Mesenchymal stem cell (in vitro differentiated cells and primary cell): ENCODE measurements around the gene MLN.

Experiments used
- DNase-seq: peaks from one replicate; pipeline ENCODE4 v3.0.0-alpha.2; 2013
- H2AFZ ChIP-seq: one replicate; pipeline ENCODE4 v1.6.1; 2013; ENCODE audit warnings: low read depth, mild to moderate bottlenecking, control low read depth, inconsistent platforms, low read length, moderate library complexity
- H2AK5ac ChIP-seq: 2 replicates; pipeline ENCODE4 v1.6.1; 2013; ENCODE audit warnings: low read length, moderate library complexity, mild to moderate bottlenecking, inconsistent platforms; ENCODE audit not compliant: severe bottlenecking
- H2BK120ac ChIP-seq: one replicate; pipeline ENCODE4 v1.6.1; 2013; ENCODE audit warnings: low read depth, mild to moderate bottlenecking, inconsistent platforms, low read length, moderate library complexity
- H2BK12ac ChIP-seq, 2 experiments: one replicate each; pipeline ENCODE4 v1.6.1; 2013; ENCODE audit warnings: inconsistent platforms in 2 of 2, low read length in 2 of 2, mild to moderate bottlenecking in 2 of 2, moderate library complexity in 2 of 2, control low read depth in 1 of 2
- H2BK15ac ChIP-seq: one replicate; pipeline ENCODE4 v1.6.1; 2013; ENCODE audit warnings: mild to moderate bottlenecking, low read depth, inconsistent platforms; ENCODE audit not compliant: poor library complexity, severe bottlenecking
- H2BK5ac ChIP-seq: 2 replicates; pipeline ENCODE4 v1.6.1; 2013; ENCODE audit warnings: low read depth, mild to moderate bottlenecking, low read length, control low read depth, inconsistent platforms; ENCODE audit not compliant: poor library complexity, severe bottlenecking
- H3K14ac ChIP-seq, 2 experiments: one replicate each; pipeline ENCODE4 v1.6.1; 2013; ENCODE audit warnings: inconsistent platforms in 2 of 2, low read length in 2 of 2, control low read depth in 1 of 2, mild to moderate bottlenecking in 1 of 2, moderate library complexity in 1 of 2
- H3K18ac ChIP-seq, 2 experiments: one replicate each; pipeline ENCODE4 v1.6.1; 2013; ENCODE audit warnings: inconsistent platforms in 2 of 2, low read length in 2 of 2, control low read depth in 1 of 2, low read depth in 1 of 2, mild to moderate bottlenecking in 1 of 2
- H3K23ac ChIP-seq, 2 experiments: one replicate each; pipeline ENCODE4 v1.6.1; 2013; ENCODE audit warnings: inconsistent platforms in 2 of 2, low read length in 2 of 2, mild to moderate bottlenecking in 2 of 2, moderate library complexity in 2 of 2, control low read depth in 1 of 2
- H3K27ac ChIP-seq: 2 replicates; pipeline ENCODE4 v1.5.1; 2013; ENCODE audit warnings: mild to moderate bottlenecking, moderate library complexity, low read length, control low read depth, inconsistent platforms; ENCODE audit not compliant: poor library complexity, severe bottlenecking
- H3K27me3 ChIP-seq, 2 experiments: 2 replicates each; pipeline versions ENCODE4 v1.6.1 to v1.7.0; 2013; ENCODE audit warnings: low read length in 2 of 2, mild to moderate bottlenecking in 2 of 2, moderate library complexity in 2 of 2, control low read depth in 1 of 2, inconsistent platforms in 1 of 2; ENCODE audit not compliant: control insufficient read depth in 1 of 2, insufficient read depth in 1 of 2
- H3K36me3 ChIP-seq, 2 experiments: 2 replicates each; pipeline versions ENCODE4 v1.6.1 to v1.7.0; 2013; ENCODE audit warnings: low read length in 2 of 2, control low read depth in 1 of 2, inconsistent platforms in 1 of 2, low read depth in 1 of 2, mild to moderate bottlenecking in 1 of 2; ENCODE audit not compliant: insufficient read depth in 2 of 2, control insufficient read depth in 1 of 2
- H3K4ac ChIP-seq, 2 experiments: one replicate each; pipeline ENCODE4 v1.6.1; 2013; ENCODE audit warnings: inconsistent platforms in 2 of 2, low read length in 2 of 2, mild to moderate bottlenecking in 2 of 2, moderate library complexity in 2 of 2, control low read depth in 1 of 2, low read depth in 1 of 2
- H3K4me1 ChIP-seq: 2 replicates; pipeline ENCODE4 v1.6.1; 2013; ENCODE audit warnings: low read depth, low read length, control low read depth; ENCODE audit not compliant: control insufficient read depth, insufficient read depth
- H3K4me2 ChIP-seq: 2 replicates; pipeline ENCODE4 v1.6.1; 2013; ENCODE audit warnings: low read length, mild to moderate bottlenecking, inconsistent platforms; ENCODE audit not compliant: poor library complexity, severe bottlenecking
- H3K4me3 ChIP-seq, 2 experiments: 2 replicates each; pipeline versions ENCODE4 v1.5.1 to v1.7.0; 2013; ENCODE audit warnings: low read length in 2 of 2, mild to moderate bottlenecking in 2 of 2, control low read depth in 1 of 2, low read depth in 1 of 2; ENCODE audit not compliant: insufficient read depth in 1 of 2
- H3K79me1 ChIP-seq: replicated peaks from 2 replicates; pipeline ENCODE4 v1.6.1; 2013; ENCODE audit warnings: mild to moderate bottlenecking, control low read depth, low read length, inconsistent platforms; ENCODE audit not compliant: poor library complexity, severe bottlenecking
- H3K9ac ChIP-seq: 2 replicates; pipeline ENCODE4 v1.7.0; 2013; ENCODE audit warnings: mild to moderate bottlenecking, low read length, moderate library complexity
- H3K9me3 ChIP-seq: 2 replicates; pipeline ENCODE4 v1.7.0; 2013; ENCODE audit warnings: mild to moderate bottlenecking, low read length; ENCODE audit not compliant: control insufficient read depth
- H4K8ac ChIP-seq: one replicate; pipeline ENCODE4 v1.6.1; 2013; ENCODE audit warnings: inconsistent platforms, mild to moderate bottlenecking, low read length, moderate library complexity
- H4K91ac ChIP-seq: one replicate; pipeline ENCODE4 v1.6.1; 2013; ENCODE audit warnings: mild to moderate bottlenecking, low read length, inconsistent platforms
- WGBS: methylation state at CpG from one replicate; pipeline ENCODE4 v1.1.7; 2013; ENCODE audit warnings: mixed read lengths; 5-methylcytosine and 5-hydroxymethylcytosine counted together

Gene MLN

GRCh38 chr6:33787954-33788693, 15.7 kb downstream of the MLN start:
- Histone ChIP-seq H4K8ac (peak overlapping the region; percentile 96), H3K18ac (peak overlapping the region; percentile 97 to 99), H2BK120ac (peak overlapping the region; percentile 89), H3K4me2 (peak overlapping the region; percentile 66), H3K4me1 (peaks cover 25% of the 10 kb centered on the region), H2BK15ac (peak overlapping the region; percentile 88), H4K91ac (peak overlapping the region; percentile 94), H2BK5ac (peak overlapping the region; percentile 92), H3K27ac (peak overlapping the region; percentile 71), H3K9ac (peak overlapping the region; percentile 94), H3K36me3 (peaks cover 23 to 28% of the 10 kb centered on the region in 2 experiments), H3K4me3 (peak overlapping the region; percentile 84 to 93), H3K4ac (peak overlapping the region; percentile 91 to 99), H3K9me3 (no peaks in the 10 kb centered on the region), H3K79me1 (peaks cover 27% of the 10 kb centered on the region), H2AFZ (peak overlapping the region; percentile 19), H3K14ac (peak overlapping the region in 1 of 2 experiments; percentile 57), H2AK5ac (peak overlapping the region; percentile 61), H2BK12ac (peak overlapping the region in 1 of 2 experiments; percentile 6), H3K23ac (peak overlapping the region in 1 of 2 experiments; percentile 6), H3K27me3 (peaks cover 0 to 7% of the 10 kb centered on the region in 2 experiments)
- whole genome bisulfite sequencing, result under 1% methylated on average over 42 of the region's 53 CpGs
- DNase-seq, result peak; percentile 87

DNA sequence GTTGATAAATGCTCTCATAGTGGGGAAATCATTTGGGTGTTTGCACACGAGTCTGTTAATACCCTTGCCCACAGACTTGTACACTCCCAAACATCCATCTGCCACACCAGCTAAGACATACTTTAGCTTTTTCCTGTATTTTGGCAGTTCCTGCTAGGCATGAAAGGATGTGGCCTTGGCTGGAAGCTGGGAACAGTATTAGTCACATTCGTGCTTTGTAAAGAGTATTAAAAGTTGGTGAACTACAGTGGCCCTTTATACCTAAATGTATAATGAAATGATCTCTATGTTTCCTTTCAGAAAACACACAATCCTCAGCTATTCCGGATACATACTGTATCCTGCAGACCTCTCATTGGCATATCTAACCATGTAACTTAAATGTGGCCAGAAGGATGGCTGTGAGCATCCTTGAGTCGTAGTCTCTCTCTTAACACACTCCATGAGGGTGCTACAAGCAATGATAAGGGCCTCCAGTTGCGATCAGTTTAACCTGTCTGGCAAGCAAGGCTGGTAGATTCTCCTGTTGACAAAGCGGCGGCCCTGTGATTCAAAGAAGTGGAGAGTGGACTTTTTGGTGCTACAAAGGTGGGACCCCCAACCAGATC, 16.4 kb downstream of the MLN start:
- peaks cover 0 to under 1% of the 10 kb centered on the region in 2 experiments for H3K27me3 ChIP-seq
- peak overlapping the region; percentile 94 for H3K9ac ChIP-seq
- H3K18ac ChIP-seq, result peak overlapping the region in 1 of 2 experiments; percentile 99
- H2AK5ac ChIP-seq, result peak overlapping the region; percentile 13
- H2BK120ac ChIP-seq, result no peak overlapping the region
- H3K36me3 ChIP-seq, result peaks cover 30 to 35% of the 10 kb centered on the region in 2 experiments
- DNase-seq, result peak; percentile 42
- no peak overlapping the region for H3K23ac ChIP-seq
- H3K4ac ChIP-seq, result no peak overlapping the region
- H3K4me1 ChIP-seq, result peaks cover 29% of the 10 kb centered on the region
- peak overlapping the region; percentile 66 for H3K4me2 ChIP-seq
- H2BK5ac ChIP-seq, result peak overlapping the region; percentile 31
- 58% methylated on average over 5 of the region's 7 CpGs for WGBS
- no peak overlapping the region for H2AFZ ChIP-seq
- peak overlapping the region; percentile 84 to 93 for H3K4me3 ChIP-seq
- H3K9me3 ChIP-seq, result no peaks in the 10 kb centered on the region
- H3K79me1 ChIP-seq, result peaks cover 28% of the 10 kb centered on the region
- no peak overlapping the region for H4K8ac ChIP-seq
- H3K27ac ChIP-seq, result peak overlapping the region; percentile 71
- H2BK15ac ChIP-seq, result no peak overlapping the region
- H4K91ac ChIP-seq, result no peak overlapping the region
- H2BK12ac ChIP-seq, result no peak overlapping the region
- H3K14ac ChIP-seq, result no peak overlapping the region

- Histone ChIP-seq H3K79me1 (peaks cover 28% of the 10 kb centered on the region), H3K9ac (peak overlapping the region; percentile 94), H2AFZ (no peak overlapping the region), H3K36me3 (peaks cover 35 to 42% of the 10 kb centered on the region in 2 experiments), H2BK15ac (no peak overlapping the region), H3K4me1 (peaks cover 36% of the 10 kb centered on the region), H3K23ac (no peak overlapping the region), H3K27ac (no peak overlapping the region), H3K4me3 (peak overlapping the region in 1 of 2 experiments; percentile 84), H3K14ac (no peak overlapping the region), H2BK5ac (no peak overlapping the region), H3K27me3 (no peaks in the 10 kb centered on the region), H2BK120ac (no peak overlapping the region), H4K8ac (no peak overlapping the region), H3K4me2 (no peak overlapping the region), H2AK5ac (no peak overlapping the region), H3K4ac (no peak overlapping the region), H3K18ac (no peak overlapping the region), H3K9me3 (no peaks in the 10 kb centered on the region), H2BK12ac (no peak overlapping the region), H4K91ac (no peak overlapping the region)
- WGBS, result 96% methylated on average over 3 of the region's 3 CpGs
- no peak for DNase-seq
These were observed 17.1 kb downstream of the MLN start for GRCh38 chr6:33786736-33787135.

- H3K27me3 ChIP-seq, result no peaks in the 10 kb centered on the region
These were observed 18.0 kb downstream of the MLN start for GRCh38 chr6:33785778-33786177.

More at GRCh38 chr6:33785778-33786177, 18.0 kb downstream of the MLN start:
- no peak overlapping the region for H2BK12ac ChIP-seq
- H3K4me2 ChIP-seq, result no peak overlapping the region
- no peak overlapping the region for H2BK5ac ChIP-seq
- H3K9me3 ChIP-seq, result no peaks in the 10 kb centered on the region
- peak overlapping the region; percentile 94 for H3K9ac ChIP-seq
- no peak overlapping the region for H4K91ac ChIP-seq
- peak; percentile 38 for DNase-seq
- H3K4ac ChIP-seq, result no peak overlapping the region
- no peak overlapping the region for H3K18ac ChIP-seq
- no peak overlapping the region for H3K23ac ChIP-seq
- H3K4me3 ChIP-seq, result no peak overlapping the region
- no peak overlapping the region for H2BK120ac ChIP-seq
- no peak overlapping the region for H3K14ac ChIP-seq
- peaks cover 22% of the 10 kb centered on the region for H3K79me1 ChIP-seq
- peaks cover 36% of the 10 kb centered on the region for H3K4me1 ChIP-seq
- peaks cover 35 to 51% of the 10 kb centered on the region in 2 experiments for H3K36me3 ChIP-seq
- no peak overlapping the region for H2AK5ac ChIP-seq
- no peak overlapping the region for H3K27ac ChIP-seq
- WGBS, result 72% methylated on average over 3 of the region's 3 CpGs
- H2AFZ ChIP-seq, result no peak overlapping the region
- H2BK15ac ChIP-seq, result no peak overlapping the region
- no peak overlapping the region for H4K8ac ChIP-seq
